Measurements from ENCODE around the gene ANKRD24.
"Not testable (repeated sequence)": the region's sequence is repeated elsewhere in the genome, so short reads cannot be mapped to it uniquely, and the experiment has no call there.

Gene ANKRD24

GRCh38 chr19:4187313-4188122 lies 5.0 kb downstream of the ANKRD24 start:
- ChIA-PET CTCF (interaction anchor here (1.0 to 1.3 kb wide), 3 partner anchors 15 to 200 kb away, joined by 4 to 5 read pairs (median 5); no protein-coding TSS in a partner anchor), POLR2A (interaction anchor here (0.7 kb wide), 1 partner anchor 181 kb away, joined by 3 read pairs; no protein-coding TSS in a partner anchor)
- Histone ChIP-seq H3K27ac (ENCODE audit: extremely low read depth, low read depth, low read length) (no peak overlapping the region), H3K36me3 (ENCODE audit: control insufficient read depth in 2 of 2, insufficient read depth in 1 of 2, low read length in 2 of 2) (no peaks in the 10 kb centered on the region), H3K4me1 (ENCODE audit: control insufficient read depth, insufficient read depth, low read length) (no peaks in the 10 kb centered on the region), H3K4me3 (ENCODE audit: low read depth, low read length) (no peak overlapping the region), H3K9me3 (ENCODE audit: control insufficient read depth, insufficient read depth, low read depth, low read length) (no peaks in the 10 kb centered on the region)
- TF ChIP-seq ZNF623 (tag by site-specific recombination; IDR thresholded peaks at IDR 0.05) (peak; percentile 98), ZNF394 (tag by site-specific recombination; IDR thresholded peaks at IDR 0.05; ENCODE audit: borderline replicate concordance) (no peak)

- H3K36me3 ChIP-seq (ENCODE audit: control insufficient read depth in 2 of 2, insufficient read depth in 1 of 2, low read length in 2 of 2) = no peaks in the 10 kb centered on the region
- H3K4me3 ChIP-seq (ENCODE audit: low read depth, low read length) = no peak overlapping the region
- no peaks in the 10 kb centered on the region for H3K4me1 ChIP-seq (ENCODE audit: control insufficient read depth, insufficient read depth, low read length)
- no peaks in the 10 kb centered on the region for H3K9me3 ChIP-seq (ENCODE audit: control insufficient read depth, insufficient read depth, low read depth, low read length)
- TF ChIP-seq ZNF768 (tag by site-specific recombination; IDR thresholded peaks at IDR 0.05) (0 out of 2 replicates have a peak, but pooled peaks have one; percentile 79), ZNF23 (tag by site-specific recombination; IDR thresholded peaks at IDR 0.05; ENCODE audit: borderline replicate concordance) (no peak)
- H3K27ac ChIP-seq (ENCODE audit: extremely low read depth, low read depth, low read length) = no peak overlapping the region
- ChIA-PET POLR2A (no interaction called here), CTCF (interaction anchor here (1.5 kb wide), 1 partner anchor 22 kb away, joined by 5 read pairs; no protein-coding TSS in a partner anchor)
These were observed 7.2 kb downstream of the ANKRD24 start for GRCh38 chr19:4189641-4190040.

- CTCF ChIA-PET = interaction anchor here (1.1 to 1.7 kb wide), 2 partner anchors 9 to 23 kb away, joined by 3 to 4 read pairs; no protein-coding TSS in a partner anchor
- H3K9me3 ChIP-seq (ENCODE audit: control insufficient read depth, insufficient read depth, low read depth, low read length); POLR2A ChIA-PET; H3K36me3 ChIP-seq (ENCODE audit: control insufficient read depth in 2 of 2, insufficient read depth in 1 of 2, low read length in 2 of 2); H3K4me3 ChIP-seq (ENCODE audit: low read depth, low read length); H3K4me1 ChIP-seq (ENCODE audit: control insufficient read depth, insufficient read depth, low read length); H3K27ac ChIP-seq (ENCODE audit: extremely low read depth, low read depth, low read length): not testable (repeated sequence)
- peak; percentile 91 for TF ChIP-seq ZNF121 (tag by site-specific recombination; IDR thresholded peaks at IDR 0.05)
These were observed 10.0 kb downstream of the ANKRD24 start for GRCh38 chr19:4192537-4192936.

- Histone ChIP-seq H3K9me3 (ENCODE audit: control insufficient read depth, insufficient read depth, low read depth, low read length) (no peaks in the 10 kb centered on the region), H3K27ac (ENCODE audit: extremely low read depth, low read depth, low read length) (no peak overlapping the region)
- CTCF ChIA-PET = interaction anchor here (0.6 to 1.2 kb wide), 3 partner anchors 19 to 66 kb away, joined by 3 to 6 read pairs (median 6); no protein-coding TSS in a partner anchor
These were observed 11.9 kb downstream of the ANKRD24 start for GRCh38 chr19:4194353-4194752.

More at GRCh38 chr19:4194353-4194752, 11.9 kb downstream of the ANKRD24 start:
- POLR2A ChIA-PET = no interaction called here
- H3K4me1 ChIP-seq (ENCODE audit: control insufficient read depth, insufficient read depth, low read length) = no peaks in the 10 kb centered on the region
- peak; percentile 55 for TF ChIP-seq PRDM10 (tag by site-specific recombination; IDR thresholded peaks at IDR 0.05)
- no peak for TF ChIP-seq ZNF560 (tag by site-specific recombination; IDR thresholded peaks at IDR 0.05; ENCODE audit: borderline replicate concordance)
- H3K4me3 ChIP-seq (ENCODE audit: low read depth, low read length) = no peak overlapping the region
- no peaks in the 10 kb centered on the region for H3K36me3 ChIP-seq (ENCODE audit: control insufficient read depth in 2 of 2, insufficient read depth in 1 of 2, low read length in 2 of 2)
